22Rv1 (cell line): ENCODE data around the gene MAP2K6.

Source experiments
- ZFX ChIP-seq: fragments of 450-650 bp; IDR thresholded peaks from 2 replicates; pipeline ENCODE4 v1.6.1; 2017; ENCODE audit warnings: antibody characterized with exemption, borderline replicate concordance
- TF ChIP-seq, protein P1 (sequence below): fragments of 450-650 bp; IDR thresholded peaks from 2 replicates; pipeline ENCODE4 v1.5.1; 2017; ENCODE audit warnings: mild to moderate bottlenecking

DNA sequence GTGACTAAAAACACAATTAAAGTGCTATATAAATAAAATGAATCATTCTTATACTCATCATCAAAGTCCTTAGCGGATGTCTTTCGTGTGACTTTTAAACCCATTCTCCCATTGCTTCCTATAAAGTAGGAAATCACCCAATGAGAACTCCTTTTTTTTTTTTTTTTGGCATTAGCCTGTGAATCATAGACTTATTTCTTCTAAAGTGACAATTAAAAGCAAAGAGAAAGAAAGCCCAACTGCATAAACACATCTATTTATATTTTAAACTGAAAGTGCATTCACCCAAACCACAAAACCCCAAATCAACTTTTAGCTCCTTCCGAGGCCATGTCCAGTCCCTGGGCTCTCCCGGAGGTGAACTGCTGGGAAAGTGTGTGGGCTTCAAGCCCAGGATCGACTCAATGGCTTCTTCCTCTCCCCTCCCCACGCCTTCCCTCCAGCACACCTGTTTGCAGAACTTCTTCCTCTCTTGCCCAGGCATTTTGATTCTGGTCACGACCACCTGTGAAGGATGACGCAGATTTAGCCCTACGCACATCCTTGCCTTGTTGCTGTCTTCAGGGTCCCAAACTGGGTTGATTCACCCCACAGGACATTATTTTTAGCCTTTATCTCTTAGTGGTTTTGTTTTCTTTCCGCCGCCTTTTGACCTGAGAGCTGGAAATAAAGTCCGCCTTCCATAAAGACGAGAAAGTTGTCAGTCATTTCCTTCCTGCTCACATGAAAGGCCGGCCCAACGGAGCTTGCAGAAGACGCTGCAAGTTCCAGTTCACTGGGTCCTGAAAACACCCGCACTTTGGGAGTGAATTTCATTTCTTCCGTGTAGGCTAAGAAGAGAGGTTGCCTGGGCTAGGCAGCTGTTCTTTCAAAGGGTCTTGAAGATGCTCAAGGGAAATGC is 166.8 kb downstream of the MAP2K6 start:
- TF ChIP-seq, protein P1, sequence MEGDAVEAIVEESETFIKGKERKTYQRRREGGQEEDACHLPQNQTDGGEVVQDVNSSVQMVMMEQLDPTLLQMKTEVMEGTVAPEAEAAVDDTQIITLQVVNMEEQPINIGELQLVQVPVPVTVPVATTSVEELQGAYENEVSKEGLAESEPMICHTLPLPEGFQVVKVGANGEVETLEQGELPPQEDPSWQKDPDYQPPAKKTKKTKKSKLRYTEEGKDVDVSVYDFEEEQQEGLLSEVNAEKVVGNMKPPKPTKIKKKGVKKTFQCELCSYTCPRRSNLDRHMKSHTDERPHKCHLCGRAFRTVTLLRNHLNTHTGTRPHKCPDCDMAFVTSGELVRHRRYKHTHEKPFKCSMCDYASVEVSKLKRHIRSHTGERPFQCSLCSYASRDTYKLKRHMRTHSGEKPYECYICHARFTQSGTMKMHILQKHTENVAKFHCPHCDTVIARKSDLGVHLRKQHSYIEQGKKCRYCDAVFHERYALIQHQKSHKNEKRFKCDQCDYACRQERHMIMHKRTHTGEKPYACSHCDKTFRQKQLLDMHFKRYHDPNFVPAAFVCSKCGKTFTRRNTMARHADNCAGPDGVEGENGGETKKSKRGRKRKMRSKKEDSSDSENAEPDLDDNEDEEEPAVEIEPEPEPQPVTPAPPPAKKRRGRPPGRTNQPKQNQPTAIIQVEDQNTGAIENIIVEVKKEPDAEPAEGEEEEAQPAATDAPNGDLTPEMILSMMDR, result no peak
- no peak for TF ChIP-seq ZFX
